Neutrophil (primary cell): ENCODE measurements around the gene FBXO33.

Experiments used
- H3K27ac ChIP-seq: fragments of 200-600 bp; sonication (generic); 2 replicates; pipeline ENCODE4 v1.5.1; 2016; ENCODE audit warnings: mild to moderate bottlenecking, moderate library complexity
- H3K27me3 ChIP-seq: fragments of 200-600 bp; sonication (generic); 2 replicates; pipeline ENCODE4 v1.6.0; 2016; ENCODE audit warnings: mild to moderate bottlenecking
- H3K36me3 ChIP-seq: fragments of 200-600 bp; sonication (generic); 2 replicates; pipeline ENCODE4 v1.5.1; 2017
- H3K4me1 ChIP-seq, 2 experiments: fragments of 200-600 bp in 1 of 2; sonication (generic) in 1 of 2; 1 replicate in 1 of 2; 2 replicates in 1 of 2; pipeline versions ENCODE4 v1.5.1 to v1.6.1; 2013 to 2016; ENCODE audit warnings: low read depth in 1 of 2, low read length in 1 of 2, mild to moderate bottlenecking in 1 of 2, moderate library complexity in 1 of 2; ENCODE audit not compliant: control insufficient read depth in 1 of 2, insufficient read depth in 1 of 2
- H3K4me3 ChIP-seq, 2 experiments: fragments of 200-600 bp in 1 of 2; sonication (generic) in 1 of 2; 1 replicate in 1 of 2; 2 replicates in 1 of 2; pipeline ENCODE4 v1.5.1; 2013 to 2016; ENCODE audit warnings: low read depth in 1 of 2, low read length in 1 of 2, mild to moderate bottlenecking in 1 of 2, moderate library complexity in 1 of 2
- H3K9me3 ChIP-seq: fragments of 200-600 bp; sonication (generic); 2 replicates; pipeline ENCODE4 v1.5.1; 2016
- CTCF ChIP-seq: fragments of 200-600 bp; sonication (generic); IDR thresholded peaks from 2 replicates; pipeline ENCODE4 v1.5.1; 2016; ENCODE audit warnings: antibody characterized with exemption

FBXO33 gene

GRCh38 chr14:39351708-39352107, 80.5 kb downstream of the FBXO33 start:
- TF ChIP-seq CTCF = no peak

DNA sequence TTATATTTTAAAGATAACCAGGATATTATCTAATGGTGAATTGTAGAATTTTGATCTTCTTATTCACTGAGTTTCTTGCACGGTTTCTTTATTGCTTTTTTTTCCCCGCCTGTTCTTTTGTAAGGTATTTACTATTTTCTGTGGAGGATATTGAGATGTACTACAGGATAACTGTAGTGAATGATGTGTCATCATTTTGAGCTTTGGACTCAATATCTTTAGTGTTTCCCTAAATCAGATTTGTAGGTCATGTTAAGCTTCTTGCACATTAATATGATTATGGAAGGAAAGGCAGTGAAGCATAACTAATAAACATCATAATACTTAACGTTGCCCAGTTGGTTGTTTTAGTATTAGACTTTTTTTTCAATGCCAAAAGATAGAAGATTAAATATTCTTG, 81.4 kb downstream of the FBXO33 start:
- Histone ChIP-seq H3K27me3 (no peaks in the 10 kb centered on the region), H3K4me1 (no peaks in the 10 kb centered on the region), H3K27ac (no peak overlapping the region), H3K9me3 (no peaks in the 10 kb centered on the region), H3K36me3 (peaks cover 51% of the 10 kb centered on the region), H3K4me3 (no peak overlapping the region)
- no peak for TF ChIP-seq CTCF

More at GRCh38 chr14:39351708-39352107, 80.5 kb downstream of the FBXO33 start:
- no peaks in the 10 kb centered on the region for H3K4me1 ChIP-seq
- H3K4me3 ChIP-seq = no peak overlapping the region
- peaks cover 42% of the 10 kb centered on the region for H3K36me3 ChIP-seq
- no peaks in the 10 kb centered on the region for H3K9me3 ChIP-seq
- no peak overlapping the region for H3K27ac ChIP-seq
- H3K27me3 ChIP-seq = no peaks in the 10 kb centered on the region
